Measurements from ENCODE around the gene PTPRA.

- TF ChIP-seq CTCF (IDR thresholded peaks at IDR 0.05; ENCODE audit: control extremely low read depth in 1 of 3, insufficient read depth in 1 of 3, low read depth in 1 of 3, low read length in 3 of 3), result no peak
- no peak for TF ChIP-seq GTF2F1 (IDR thresholded peaks at IDR 0.05; ENCODE audit: borderline replicate concordance, low read depth, low read length)
- TF ChIP-seq RAD21 (IDR thresholded peaks at IDR 0.05 in 1 of 2, conservative IDR thresholded peaks at IDR 0.05 in 1 of 2; ENCODE audit: low read depth in 2 of 2, low read length in 2 of 2), result no peak
These were observed 199.4 kb downstream of the PTPRA start for GRCh38 chr20:3072530-3073250.
